ENCODE results near the gene HDAC4. TPM values are rescaled to one million over a fixed set of nuclear protein-coding genes. Genes with fewer than 3 reads are reported as not detected.

The HDAC4 gene
- total and polyA plus RNA-seq, 2 experiments from 2014 or later, result 8.1 to 41.8 TPM

- peaks cover 66% of the 10 kb centered on the region for H3K4me1 Mint-ChIP-seq
Observed at GRCh38 chr2:239206042-239206441, 194.8 kb downstream of the HDAC4 start.

More at GRCh38 chr2:239206042-239206441, 194.8 kb downstream of the HDAC4 start:
- Mint-ChIP-seq H3K27me3 (ENCODE audit: insufficient read depth, low read depth, poor library complexity) (peaks cover 2% of the 10 kb centered on the region), H3K36me3 (ENCODE audit: low read depth) (no peaks in the 10 kb centered on the region), H3K9me3 (no peaks in the 10 kb centered on the region), H3K4me3 (no peak overlapping the region), H3K27ac (no peak overlapping the region)
- Histone ChIP-seq H3K36me3 (ENCODE audit: insufficient read depth) (no peaks in the 10 kb centered on the region), H4K20me1 (replicated peaks; ENCODE audit: insufficient read depth) (peaks cover 29% of the 10 kb centered on the region), H3K4me2 (no peak overlapping the region), H3K27me3 (ENCODE audit: insufficient read depth) (no peaks in the 10 kb centered on the region), H3K9me2 (ENCODE audit: insufficient read depth) (no peaks in the 10 kb centered on the region), H3K79me2 (replicated peaks; ENCODE audit: insufficient read depth) (peaks cover 85% of the 10 kb centered on the region), H3K4me3 (no peak overlapping the region), H3F3A (replicated peaks; ENCODE audit: low read depth) (no peaks in the 10 kb centered on the region), H3K4me1 (ENCODE audit: insufficient read depth) (peaks cover 39% of the 10 kb centered on the region), H3K27ac (ENCODE audit: low read depth) (no peak overlapping the region), H2AFZ (no peak overlapping the region)
- ATAC-seq (no peak), DNase-seq (ENCODE audit: low spot score) (no peak)
- TF ChIP-seq EZH2phosphoT487 (IDR thresholded peaks at IDR 0.05; ENCODE audit: unreplicated experiment), result no peak
- TF ChIP-seq CREB1 (CRISPR knock-in tag; IDR thresholded peaks at IDR 0.05; ENCODE audit: low read depth), result no peak
- TF ChIP-seq ZNF114 (CRISPR knock-in tag; IDR thresholded peaks at IDR 0.05), result no peak
- no peak for TF ChIP-seq ZNF331 (CRISPR knock-in tag; IDR thresholded peaks at IDR 0.05; ENCODE audit: low read depth)
- no peak for TF ChIP-seq EZH2 (IDR thresholded peaks at IDR 0.05; ENCODE audit: low read depth, unreplicated experiment)
- TF ChIP-seq JUNB (IDR thresholded peaks at IDR 0.05; ENCODE audit: unreplicated experiment), result no peak
- TF ChIP-seq NANOG (IDR thresholded peaks at IDR 0.05; ENCODE audit: borderline replicate concordance), result no peak
- no peak for TF ChIP-seq CTCF (conservative IDR thresholded peaks at IDR 0.05; ENCODE audit: low read depth in 2 of 2)
- TF ChIP-seq ZNF462 (CRISPR knock-in tag; IDR thresholded peaks at IDR 0.05), result no peak
- TF ChIP-seq POLR2AphosphoS5 (IDR thresholded peaks at IDR 0.05; ENCODE audit: low read depth), result no peak
- TF ChIP-seq STAT1 (IDR thresholded peaks at IDR 0.05; ENCODE audit: unreplicated experiment), result no peak
- TF ChIP-seq REST (IDR thresholded peaks at IDR 0.05; ENCODE audit: unreplicated experiment), result no peak
- no peak for TF ChIP-seq ETS1 (IDR thresholded peaks at IDR 0.05)

Measured in GM23338 (cell line).